ENCODE data around the gene PHACTR3.
A peak's percentile ranks its signal among the peaks of the same experiment; 100 is the strongest.
"Not testable (repeated sequence)": the region's sequence is repeated elsewhere in the genome, so short reads cannot be mapped to it uniquely, and the experiment has no call there.

PHACTR3 gene

DNA sequence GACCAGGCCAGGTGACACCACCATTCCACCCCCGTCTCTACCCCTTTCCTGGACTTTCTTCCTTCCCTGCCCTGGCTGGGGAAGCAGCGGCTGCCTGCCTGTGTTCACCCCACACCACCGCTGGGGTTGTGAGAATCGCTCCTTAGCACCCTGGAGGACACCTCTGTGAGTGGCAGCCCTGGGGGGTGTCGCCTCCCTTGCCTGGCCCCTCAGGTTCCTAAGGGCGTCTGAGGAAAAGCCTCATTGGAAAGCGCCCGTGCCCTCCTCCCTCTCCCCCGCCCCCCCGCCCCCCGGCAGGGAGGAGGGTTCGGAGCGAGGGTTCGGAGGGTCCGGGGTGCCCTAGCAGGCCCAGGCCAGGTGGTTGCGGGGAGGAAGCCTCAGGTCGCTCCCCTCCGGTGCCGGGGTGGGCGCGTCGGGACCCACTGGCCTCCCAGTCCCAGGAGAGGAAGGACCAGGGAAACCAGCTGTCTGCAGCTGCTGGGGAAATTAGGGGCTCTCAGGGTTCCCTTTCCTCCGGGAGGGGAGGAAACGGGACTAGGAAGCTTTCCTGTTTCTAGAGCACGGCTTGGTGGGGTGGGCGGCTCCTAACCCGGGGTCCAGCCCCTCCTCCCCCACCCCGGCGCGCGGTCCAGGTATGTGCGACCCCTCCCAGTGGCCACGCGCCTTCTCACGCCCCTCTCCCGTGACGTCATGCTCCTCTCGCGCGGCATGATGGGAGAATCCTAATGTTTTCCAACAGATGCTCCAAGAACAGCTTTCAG lies at the start of gene PHACTR3:
PHACTR3 (plus strand) TSS at position 760 of the 761 bp plus-strand sequence. CDS start 475 bp downstream, outside the sequence.
- peak; percentile 53 for DNase-seq

DNA sequence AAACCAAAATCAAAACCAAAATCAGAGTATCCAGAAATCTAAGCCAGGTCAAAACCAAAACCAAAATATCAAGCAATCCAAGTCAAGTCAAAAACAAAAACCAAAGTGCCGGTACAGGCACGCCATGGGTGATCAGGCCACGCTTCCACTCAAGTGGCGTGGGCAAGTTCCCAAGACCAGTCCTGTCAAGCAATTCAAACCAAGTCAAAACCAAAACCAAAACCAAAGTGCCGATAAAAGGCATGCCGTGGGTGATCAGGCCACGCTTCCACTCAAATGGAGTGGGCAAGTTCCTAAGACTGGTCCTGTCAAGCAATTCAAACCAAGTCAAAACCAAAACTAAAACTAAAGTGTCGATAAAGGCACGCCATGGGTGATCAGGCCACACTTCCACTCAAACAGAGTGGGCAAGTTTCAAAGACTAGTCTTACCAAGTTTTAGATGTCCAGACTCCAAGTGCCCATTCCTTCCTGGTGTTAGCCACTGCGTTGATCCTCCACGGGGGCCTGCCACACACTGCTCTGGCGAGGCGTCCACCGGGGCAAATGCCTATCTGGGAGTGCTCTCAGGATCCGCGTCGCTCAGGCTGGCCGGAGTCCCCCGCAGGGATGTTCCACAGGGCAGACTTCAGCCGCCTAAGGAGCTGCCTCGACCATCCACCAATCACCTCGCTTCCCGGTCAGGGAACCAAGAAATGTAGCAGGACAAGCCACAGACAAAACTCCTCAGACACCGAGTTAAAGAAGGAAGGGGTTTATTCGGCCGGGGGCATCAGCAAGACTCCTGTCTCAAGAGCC lies 46.4 kb upstream of the PHACTR3 start:
- DNase-seq = not testable (repeated sequence)

DNA sequence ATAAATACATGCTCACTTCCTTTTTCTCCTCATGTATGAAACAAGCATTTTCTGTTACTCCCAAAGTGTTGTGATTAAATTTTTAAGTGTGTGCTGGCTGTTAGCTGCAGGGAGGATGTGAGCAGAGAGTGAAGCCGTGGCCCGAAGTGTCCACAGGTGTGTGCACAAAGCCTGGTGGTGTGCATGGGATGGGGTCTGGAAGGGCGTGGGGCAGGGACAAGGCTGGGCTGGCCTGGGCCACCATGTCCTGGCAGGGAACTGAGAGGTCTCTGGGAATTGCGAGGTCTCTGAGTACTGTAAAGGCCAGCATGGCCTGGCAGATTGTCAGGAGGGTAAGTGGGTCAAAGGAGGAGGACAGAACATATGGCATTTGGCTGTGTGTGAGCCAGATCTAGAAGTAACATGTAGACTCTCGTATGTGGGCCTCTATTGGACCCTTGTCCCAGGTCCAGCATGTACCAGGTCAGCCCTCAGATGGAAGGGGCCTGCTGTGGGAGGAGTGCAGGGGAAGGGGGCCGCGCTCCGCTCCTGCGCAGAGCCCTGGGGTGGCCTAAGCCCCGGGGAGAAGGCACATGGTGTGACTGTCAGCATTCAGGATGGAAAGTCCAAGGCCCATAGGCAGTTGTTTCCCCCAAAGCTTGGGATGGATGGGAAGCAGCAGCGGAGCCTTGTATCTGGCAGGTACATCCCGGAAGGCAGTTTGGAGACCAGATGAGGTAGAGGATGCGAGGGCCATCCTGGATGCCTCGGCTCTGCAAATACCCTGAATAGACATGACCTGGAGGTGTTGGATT lies 45.1 kb upstream of the PHACTR3 start:
- no peak for DNase-seq

DNA sequence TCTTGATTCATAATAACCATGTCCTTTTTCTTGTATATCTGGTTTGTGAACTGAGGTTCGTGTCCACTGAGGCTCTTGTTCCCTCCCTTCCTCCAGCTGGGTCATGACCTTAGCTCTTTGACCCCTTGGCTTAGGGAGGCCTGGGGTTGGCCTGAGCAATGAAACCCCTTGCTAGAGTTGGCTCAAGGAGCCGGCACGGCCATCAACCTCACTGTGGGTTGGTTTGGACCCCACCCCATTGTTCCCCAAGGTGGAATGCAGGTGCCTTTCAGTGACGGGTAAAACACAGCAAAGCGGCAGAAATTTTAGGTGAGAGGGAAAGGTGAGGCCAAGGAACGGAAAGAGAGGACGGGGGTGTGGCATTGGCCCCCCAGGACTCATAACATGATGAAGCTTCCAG lies 44.5 kb upstream of the PHACTR3 start:
- no peak for DNase-seq

DNA sequence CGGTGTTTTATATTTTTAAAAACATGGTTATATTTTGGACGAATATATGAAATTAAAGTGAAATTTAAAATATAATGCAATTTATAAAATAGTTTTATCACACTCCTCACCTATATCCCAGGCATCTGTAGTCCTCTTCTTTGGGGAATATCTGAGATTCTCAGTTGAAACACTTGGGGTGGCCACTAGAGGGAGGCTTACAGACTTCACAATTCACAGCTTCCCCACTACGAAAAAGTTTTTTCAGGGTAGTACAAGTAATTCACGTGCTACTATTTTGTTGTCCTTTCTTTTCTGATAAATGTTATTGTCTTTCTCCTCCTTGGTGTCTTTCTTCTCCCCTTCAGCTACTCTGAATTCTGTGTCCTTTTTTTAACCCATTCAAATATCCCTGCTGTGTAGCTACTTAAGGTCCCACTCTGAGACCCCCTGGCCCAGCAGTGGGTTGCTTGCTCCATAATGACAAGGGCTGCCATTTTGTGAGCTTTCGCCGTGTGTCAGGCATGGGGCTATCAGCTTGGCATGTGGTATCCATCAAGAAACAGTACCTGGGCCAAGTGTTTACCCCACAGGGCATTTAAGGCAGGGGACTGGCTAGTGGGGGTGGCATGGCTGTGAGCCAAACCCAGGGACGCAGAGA lies 43.6 kb upstream of the PHACTR3 start:
- DNase-seq = no peak

DNA sequence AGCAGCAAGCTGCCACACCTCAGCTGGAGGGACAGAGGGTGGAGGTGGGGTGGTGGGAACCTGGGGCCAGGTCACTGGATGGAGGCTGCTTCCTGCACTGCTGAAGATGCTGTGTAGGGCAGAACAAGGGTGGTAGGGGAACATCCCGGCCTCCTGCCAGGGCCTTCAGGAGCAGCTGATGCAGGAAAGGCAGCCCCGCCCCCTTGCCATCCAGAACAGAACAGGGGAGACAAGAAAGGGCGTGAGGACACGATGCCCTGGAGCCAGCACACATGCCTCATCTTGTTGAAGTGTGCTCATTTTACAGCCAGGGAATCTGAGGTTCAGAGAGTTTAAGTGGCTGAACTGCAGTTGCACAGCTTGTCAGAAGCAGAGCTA lies 43.1 kb upstream of the PHACTR3 start:
- no peak for DNase-seq

DNA sequence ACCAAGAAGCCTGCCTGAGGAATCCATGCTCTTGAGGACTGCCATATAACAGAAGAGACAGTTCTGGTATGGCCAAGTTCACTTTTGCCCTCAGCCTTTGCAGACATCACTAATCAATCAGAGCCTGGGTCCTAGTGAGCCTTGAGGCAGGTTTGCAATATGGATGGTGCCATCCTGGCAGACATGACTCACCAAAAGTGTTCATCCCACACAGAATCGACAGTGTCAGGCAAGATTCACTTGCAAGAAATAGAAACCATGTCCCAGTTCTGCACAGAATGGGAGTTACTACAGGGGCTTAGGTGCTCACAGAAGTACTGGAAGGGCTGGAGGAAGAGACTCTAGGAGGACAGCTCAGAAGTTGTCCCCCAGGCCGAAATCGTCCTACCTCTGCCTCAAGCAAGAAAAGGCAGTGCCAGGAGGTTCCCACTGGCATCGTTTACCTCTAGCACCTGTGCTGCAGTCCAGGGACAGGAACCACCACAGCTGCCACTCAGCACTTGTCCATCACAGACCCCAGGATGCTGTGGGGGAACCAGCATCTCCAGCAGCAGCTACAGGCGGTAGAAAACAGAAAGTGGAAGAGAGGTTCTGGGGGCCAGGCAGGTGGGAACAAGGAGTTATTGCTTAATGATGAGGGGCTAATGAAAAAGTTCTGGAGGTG lies 42.6 kb upstream of the PHACTR3 start:
- no peak for DNase-seq

DNA sequence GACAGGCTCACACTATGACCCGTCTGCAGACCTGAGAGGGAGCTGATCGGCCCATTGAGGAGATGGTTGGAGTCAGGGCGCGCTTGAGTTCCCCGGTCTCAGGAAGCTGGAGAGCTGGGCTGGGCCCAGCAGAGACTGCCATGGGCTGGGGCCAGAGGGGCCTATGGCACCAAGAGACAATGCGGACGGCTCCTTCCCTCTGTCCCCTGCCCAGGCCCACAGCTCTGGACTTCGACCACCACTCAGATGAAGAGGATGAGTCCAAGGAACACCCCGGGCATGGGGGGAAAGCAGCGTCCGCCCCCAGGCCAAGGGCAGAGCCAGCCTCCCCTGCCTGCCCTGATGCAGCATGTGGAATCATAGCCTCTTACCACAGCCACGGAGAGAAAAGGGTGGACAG lies 40.2 kb upstream of the PHACTR3 start:
- no peak for DNase-seq

DNA sequence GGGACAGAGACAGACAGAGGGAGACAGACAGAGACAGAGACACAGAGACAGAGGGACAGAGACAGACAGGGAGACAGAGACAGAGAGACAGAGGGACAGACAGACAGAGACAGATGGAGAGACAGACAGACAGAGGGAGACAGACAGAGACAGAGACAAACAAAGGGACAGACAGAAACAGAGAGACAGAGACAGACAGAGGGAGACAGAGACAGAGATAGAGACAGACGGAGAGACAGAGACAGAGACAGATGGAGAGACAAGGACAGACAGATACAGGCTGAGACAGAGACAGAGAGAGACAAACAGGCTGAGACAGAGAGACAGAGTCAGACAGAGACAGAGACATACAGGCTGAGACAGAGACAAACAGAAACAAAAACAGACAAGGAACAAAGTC lies 39.4 kb upstream of the PHACTR3 start:
- DNase-seq = no peak

DNA sequence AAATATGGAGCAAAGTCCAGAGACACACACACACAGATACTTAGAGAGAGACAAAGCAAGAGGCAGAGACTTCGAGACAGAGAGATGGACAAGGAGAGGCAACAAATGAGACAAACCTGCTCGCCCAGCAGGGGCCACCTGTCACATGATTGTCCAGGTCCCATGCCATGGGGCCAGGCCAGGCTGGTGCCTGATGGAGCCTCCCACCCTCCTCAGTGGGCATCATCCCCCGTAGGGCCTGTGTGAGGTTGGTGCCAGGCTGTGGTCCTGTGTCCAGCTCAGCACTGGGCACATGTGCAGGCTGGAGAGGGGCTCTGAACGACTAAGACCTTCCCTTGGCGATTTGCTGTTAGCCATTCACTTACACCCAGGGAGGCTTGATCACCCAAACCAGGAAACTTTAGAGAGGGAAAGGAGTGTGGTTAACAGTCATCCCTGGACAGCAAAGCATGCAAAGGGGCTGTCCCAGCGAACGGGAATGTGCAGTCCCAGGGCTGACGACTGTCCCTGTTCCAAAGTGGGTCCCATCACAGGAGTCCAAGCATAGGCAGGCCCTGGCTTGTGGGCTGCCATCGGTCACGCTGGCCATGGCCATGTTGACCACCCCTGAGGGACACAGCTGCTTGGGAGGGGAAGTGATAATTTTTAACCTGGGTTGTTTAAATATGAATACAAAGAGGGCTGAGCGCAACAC lies 38.4 kb upstream of the PHACTR3 start:
- no peak for DNase-seq

DNA sequence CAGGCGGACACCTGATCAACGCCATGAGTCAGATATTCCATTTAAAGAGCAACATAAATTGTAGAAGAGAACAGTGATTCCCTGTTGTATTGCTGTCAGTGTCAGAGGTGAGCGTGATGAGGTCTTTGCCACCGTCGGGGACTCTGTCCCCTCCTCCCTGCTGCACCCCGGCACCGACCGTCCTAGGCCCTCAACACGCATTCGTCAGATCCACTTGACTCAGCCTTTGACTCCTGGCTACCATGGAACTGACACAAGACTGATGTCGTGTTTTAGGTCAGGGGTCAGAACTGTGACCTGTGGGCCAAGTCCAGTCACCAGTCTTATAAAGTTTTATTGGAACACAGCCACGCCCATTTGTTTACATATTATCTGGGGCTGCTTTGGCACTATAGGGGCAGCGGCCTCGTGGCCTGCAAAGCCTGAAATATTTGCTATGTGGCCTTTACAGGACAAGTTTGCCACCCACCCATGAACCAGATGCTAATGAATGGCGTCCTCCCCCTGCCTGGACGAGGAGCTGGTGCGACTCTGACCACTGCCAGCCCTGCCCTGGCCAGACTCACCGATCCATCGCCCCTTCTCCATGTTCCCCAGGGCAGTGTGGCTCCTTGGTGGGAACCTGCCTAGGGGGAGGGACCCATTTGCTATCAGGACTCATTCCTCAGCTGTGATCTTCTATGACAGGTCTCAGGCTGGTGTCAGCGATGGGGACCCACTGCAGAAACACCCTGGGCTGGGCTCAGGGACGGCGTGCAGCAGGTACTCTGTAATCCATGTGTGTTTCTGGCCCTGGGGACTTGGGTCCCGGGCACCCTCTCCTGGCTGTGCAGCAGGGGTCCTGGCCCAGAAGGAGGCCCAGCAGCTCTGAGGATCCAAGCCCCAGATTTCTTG lies 37.5 kb upstream of the PHACTR3 start:
- no peak for DNase-seq

DNA sequence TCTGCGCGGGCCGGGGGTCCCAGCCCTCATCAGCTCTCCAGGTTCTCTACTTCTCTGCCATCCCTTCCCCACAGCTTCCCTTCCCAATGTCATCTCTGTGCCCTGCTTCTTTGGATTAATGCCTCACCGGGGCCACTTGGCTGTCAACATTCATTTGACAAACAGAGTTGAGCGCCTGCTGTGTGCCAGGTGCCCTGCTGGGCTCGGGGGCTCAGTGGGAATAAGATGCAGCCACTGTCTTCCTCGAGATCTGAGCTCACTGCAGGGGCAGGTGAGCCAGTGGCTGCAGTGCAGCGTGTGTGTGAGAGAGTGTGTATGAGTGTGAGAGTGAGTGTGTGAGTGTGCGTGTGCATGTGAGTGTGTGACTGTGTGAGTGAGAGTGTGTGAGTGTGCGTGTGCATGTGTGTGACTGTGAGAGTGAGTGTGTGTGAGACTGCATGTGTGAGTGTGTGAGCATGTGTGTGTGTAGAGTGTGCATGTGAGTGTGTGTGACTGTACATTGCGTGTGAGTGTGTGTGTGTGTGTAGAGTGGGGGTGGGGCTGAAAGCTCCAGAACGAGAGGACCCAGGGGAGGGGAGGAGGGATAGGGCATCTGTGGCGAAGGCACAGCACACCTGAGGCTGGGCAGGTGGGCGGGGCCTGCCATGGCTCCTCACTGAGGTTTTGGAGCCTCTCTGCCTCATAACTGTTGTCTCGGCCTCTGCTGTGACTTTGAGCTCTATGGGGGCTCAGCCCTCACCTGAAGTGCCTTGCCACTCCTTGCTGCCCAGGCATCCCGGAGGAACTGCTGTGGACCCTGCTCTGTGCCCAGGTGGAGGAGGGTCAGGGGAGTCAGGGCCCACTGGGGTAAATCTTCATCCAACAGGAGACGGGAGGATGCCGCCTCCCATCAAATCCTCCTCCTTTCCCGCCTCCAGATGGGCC lies 36.5 kb upstream of the PHACTR3 start:
- DNase-seq = no peak

DNA sequence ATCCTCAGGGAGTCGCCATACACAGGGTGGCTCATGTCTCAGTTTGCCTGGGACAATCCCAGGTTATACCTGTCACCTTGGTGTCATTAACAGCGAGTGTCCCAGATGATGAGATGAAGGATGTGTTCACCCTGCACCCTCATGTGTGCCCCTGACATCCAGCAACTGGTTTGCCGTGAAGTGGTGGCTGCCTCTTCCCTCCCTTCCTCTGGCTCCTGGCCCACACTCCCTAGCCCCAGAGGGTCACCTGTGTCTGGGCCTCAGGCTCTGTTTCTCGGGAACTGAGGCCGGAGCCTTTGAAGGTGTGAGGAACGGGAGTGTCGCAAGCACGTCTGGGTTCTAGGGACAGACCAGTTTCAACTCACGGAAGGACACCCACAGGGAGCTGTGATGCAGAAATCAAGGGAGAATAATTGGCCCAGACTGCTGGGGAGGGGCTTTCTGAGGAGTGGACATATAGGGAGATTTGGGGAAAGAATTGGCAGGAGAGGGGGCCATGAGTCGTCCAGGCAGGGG lies 35.8 kb upstream of the PHACTR3 start:
- no peak for DNase-seq

DNA sequence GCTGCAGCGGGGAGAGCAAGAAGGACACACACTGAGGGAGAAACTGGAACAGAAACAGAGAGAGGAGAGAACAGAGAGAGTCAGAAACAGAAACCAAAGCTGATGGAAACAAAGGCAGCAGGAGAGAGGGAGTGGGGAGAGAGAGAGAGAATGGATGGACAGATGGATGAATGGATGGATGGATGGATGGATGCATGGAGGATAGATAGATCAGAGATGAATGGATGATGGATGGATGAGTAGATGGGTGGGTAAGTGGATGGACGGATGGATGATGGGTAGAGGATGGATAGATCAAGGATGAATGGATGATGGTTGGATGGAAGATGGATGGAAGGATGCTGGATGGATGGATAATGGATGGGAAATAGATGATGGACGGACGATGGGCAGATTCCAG lies 35.0 kb upstream of the PHACTR3 start:
- DNase-seq = no peak

DNA sequence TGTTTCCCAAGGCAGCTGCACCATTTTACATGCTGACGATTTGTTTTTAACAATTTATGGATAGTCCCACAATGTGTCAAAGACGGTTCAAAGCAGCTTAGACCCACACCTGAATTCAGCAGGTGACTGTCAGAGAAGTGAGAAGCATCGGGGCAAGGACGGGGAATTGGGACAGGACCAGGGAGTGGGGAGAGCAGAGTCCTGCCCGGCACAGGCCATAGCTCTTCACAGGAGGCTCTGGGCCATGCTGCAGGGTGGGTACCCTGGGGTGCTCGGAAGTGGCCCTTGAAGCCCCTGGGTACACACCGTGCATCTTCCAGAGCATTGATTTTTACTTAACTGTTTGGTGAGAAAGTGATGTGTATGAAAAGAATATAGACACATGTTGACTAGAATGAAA lies 33.2 kb upstream of the PHACTR3 start:
- DNase-seq = no peak

DNA sequence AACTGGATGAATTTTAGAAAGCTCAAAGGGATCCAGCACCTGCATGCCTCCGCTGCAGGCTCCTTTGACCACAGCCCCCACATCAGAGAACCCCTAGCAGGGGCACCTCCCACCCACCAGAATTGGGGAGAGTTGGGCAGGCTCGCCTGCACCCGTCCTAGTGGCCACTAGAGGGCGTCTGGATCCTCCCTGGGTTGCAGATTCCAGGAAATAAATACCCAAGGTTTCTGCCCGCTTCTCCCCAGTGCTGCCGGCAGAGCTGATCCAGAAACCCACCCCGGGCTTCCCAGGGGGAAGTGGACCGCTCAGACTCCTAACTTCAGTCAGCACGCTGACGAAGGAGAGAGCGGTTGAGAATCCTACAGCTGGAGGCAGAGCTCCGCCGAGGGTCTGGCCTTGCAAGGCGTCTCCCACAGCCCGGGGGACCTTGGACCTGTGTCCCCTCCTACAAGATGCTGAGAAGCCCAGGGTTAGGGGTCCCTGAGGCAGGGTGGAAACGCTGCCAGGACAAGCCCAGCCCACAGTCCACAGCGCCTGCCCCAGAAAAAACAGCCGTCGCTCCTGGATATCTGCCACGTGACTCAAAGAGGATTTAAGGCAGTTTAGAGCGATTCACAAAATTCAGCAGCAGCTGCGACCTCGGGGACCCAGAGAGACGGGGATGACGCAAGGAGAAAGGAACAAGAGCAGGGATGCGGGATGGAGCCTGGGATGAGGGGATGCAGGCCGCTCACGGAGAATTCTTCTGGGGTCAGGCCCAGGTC lies 32.6 kb upstream of the PHACTR3 start:
- DNase-seq = peak; percentile 49

DNA sequence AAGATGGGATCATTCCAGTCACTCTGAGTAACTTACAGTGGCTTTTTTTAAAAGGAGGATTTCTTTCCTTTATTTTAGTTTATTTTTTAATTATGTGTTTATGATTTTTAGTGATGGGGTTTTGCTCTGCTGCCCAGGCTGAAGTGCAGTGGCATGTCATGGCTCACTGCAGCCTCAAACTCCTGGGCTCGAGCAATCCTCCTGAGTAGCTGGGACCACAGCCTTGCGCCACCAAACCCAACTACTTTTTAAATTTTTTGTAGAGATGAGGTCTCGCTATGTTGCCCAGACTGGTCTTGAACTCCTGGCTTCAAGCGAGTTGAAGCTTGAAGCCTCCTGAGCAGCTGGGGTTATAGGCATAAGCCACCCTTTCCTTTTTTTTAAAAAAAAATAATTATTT lies 31.8 kb upstream of the PHACTR3 start:
- DNase-seq = no peak

DNA sequence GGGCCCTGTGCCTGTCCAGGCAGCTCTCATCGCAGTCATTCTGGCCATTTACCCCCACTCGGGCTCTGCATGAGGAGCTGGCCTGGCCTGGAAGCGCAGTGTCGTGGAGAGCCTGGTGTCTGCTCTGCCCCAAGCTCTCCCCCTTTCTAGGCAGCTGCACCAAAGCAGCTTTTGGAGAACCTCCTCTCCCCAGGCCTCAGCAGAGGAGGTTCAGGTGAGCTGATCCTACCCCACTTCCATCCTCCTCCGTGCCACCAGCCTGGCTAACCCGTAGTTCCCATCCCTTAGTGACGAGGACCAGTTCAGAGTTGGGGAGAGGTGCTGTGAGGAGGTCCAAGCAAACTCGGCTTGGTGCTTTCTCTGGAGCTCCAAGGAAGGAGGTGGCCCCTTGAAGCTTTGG lies 30.5 kb upstream of the PHACTR3 start:
- no peak for DNase-seq

DNA sequence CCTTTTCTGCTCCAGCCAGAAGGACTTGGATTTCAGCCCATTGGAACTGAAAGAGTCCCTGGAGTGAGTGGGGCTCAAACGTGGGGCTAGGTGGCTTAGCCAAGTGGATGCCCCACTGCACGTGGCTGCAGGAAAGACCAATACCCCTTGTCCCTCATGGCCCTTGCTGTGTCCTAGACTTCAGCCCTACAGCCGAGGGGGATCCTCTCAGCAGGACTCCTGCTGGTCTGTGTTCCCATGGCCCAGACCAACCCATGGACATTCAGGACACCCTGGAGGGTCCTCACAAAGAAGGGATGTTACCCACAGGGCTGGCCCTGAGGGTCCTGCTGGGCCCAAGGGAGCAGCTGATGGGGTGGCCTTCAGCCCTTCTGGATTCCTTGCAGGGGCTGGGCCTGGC lies 30.0 kb upstream of the PHACTR3 start:
- DNase-seq = no peak
